Stimulated activated CD8-positive, alpha-beta memory T cell treated with anti-CD3 and anti-CD28 coated beads, Interleukin-12 subunit alpha, Interleukin-12 subunit beta, amount 100 ng/mL, for 24 hours (primary cell): Measurements from ENCODE around the gene ARHGAP26.

ENCODE experiments used
- DNase-seq: peaks from one replicate; pipeline ENCODE4 v3.0.0-alpha.2; 2020; ENCODE audit errors: extremely low read depth

Gene ARHGAP26

DNA sequence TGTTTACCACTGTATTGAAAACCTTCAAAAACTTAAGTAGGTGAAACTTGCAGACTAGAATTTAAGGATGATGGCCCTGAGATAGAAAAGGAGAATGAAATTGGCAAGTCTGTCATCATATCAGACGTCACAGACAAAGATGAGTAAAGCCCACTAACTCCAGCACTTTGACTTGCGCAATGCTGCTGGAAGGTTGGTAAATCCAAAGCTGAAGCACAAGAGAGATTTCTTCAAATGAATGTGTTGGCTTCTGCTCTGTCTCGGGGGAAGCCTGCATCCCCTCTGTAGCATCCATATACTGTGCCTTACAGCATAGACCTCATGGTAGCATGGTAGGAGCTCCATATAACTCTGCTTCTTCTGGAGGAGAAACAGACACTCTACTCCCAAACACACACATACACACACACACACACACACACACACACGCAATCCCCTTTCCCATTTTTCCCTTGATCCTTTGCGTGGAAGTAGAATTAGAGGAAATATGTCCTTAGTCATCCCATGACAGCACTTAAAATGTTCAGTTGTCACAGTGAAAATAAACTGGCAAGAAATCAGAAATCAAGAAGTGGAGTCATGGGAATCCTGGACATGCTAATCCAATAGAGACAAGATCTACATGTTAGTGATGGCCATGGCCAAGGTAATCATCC is 391.8 kb downstream of the ARHGAP26 start:
- DNase-seq: no peak

DNA sequence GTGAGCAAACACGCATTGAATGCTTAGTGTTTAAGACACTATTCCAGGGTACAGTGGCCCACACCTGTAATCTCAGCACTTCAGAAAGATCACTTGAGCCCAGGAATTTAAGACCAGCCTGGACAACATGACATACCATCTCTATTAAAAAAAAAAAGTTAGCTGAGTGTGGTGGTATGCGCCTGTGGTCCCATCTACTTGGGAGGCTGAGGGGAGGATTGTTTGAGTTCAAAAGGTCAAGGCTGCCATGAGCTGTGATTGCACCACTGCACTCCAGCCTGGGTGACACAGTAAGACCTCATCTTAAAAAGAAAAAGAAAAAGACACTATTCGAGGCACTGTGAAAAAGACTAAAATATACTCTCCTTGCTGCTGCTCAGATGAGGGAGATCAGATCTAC is 392.6 kb downstream of the ARHGAP26 start:
- DNase-seq: no peak

DNA sequence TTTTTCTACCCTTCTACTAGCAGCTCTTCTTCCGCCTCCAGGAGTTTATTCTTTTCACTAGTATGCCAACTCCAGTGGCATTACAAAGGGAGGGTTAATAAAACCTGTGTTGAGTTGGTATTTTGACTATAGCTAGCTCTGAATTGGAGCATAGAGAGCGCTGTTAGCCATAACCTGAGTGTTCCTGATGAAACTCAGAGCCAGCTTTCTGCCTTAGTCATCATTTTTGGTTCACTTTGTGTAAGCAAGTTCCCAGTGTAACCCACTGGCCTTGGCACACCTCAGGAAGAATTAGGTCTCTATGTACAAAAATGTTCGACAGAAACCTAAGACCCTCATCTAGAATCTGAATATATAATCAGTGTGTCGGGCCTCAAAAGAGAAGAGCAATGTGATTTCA is 394.4 kb downstream of the ARHGAP26 start:
- DNase-seq: no peak

DNA sequence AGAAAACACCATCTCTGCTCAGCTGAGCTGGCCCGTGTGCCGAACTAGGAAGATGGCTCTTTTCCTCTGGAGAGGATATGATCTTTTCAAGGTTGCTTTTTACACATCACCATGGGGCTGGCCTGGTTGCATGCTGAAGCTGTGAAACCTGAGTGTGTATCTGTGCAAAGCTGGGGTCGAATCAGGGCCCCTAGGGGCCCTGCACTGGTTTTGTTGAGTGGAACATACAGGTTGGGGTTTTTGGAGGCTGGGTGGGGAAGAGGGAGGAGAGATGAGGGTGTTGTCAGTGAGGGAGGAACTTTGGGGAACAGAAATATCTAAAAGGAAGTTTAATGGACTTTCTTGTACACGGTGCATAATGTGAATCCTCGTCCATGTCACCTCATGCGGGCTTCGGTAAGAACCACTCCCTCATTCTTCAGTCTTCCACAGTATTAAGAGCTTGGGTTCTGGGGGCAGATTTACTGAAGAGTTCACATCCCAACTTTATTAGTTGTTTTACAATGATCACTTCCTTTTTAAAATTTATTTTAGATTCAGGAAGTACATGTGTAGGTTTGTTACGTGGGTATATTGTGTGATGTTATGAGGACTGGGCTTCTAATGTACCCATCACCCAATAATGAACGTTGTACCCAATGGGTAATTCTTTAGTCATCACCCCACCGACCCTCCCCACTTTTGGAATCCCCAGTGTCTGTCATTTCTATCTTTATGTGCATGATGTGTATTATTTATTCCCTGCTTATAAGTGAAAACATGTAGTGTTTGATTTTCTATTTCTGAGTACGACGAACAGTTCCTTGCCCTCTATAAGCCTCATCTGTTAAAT is 395.1 kb downstream of the ARHGAP26 start:
- DNase-seq: no peak

DNA sequence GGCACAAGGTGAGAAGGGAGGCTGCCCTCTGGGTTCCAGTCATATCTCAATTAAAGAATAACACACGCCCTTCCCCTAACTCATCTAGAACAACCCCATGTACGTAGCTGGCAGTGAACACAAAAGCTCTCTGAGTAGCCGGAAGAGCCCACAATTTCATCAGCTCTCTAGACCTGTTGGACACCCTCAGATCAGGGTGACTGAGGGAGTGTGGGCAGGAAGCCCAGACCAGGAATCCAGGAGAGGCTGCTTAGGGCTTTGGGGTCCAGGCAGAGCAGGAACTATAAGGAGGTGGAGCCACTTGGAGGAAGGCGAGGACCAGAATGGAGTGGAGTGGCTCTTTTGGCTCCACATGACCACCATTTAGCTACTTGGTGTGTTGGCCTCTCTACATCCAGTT is 395.9 kb downstream of the ARHGAP26 start:
- no peak for DNase-seq

DNA sequence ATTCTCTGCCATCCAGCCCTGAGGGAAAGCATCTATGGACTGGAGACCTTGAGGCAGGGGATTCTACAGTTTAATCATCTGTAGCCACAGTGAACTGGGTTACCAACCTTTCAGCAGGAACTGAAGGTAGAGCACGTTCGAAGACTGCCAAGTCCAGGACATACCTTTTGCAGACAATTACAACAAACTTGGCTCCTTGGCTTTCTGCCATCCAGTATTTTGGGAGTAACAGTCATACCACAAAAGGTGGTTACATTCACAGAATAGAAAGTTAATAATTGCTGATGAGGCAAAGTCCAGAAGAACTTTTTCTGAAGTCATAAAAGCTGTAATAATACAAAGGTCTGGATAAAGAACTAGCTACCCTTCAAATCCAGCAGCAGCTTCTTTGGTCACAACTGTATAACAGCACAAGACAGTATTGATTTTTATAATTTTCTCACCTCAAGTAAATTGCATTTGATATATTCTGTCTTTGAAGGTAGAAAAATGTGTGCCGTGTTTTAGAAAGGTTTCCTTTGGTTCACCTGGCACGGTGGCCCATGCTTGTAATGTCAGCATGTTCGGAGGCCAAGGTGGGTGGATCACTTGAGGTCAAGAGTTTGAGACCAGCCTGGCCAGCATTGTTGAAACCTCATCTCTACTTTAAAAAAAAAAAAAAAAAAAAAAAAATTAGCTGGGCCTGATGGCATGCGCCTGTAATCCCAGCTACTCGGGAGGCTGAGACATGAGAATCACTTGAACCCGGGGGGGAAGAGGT is 396.7 kb downstream of the ARHGAP26 start:
- DNase-seq: no peak

DNA sequence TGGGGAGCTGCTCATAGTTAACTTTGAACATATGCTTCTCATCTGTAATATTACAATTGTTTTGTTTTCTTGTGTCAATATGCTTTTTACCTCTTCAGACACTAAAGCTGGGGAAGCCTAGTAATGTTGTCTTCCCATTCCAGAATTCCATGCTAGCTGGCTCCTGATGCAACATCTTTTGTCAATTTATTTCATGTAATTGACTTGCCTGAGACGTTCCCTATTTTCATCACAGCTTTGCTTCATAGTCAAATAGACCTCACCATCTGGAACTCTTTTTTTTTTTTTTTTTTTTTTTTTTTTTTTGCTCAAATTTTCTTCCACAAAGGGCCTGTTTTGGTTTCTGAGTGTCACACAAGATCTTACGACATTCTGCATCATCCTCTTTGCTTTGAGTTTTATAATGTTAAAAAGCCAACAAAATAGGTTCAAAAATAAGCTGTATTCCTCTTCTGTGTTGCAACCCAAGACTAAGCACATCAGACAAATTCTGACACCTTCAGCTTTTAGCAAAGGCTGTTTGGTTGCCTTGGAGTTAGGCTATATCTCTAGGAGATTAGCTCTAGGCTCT is 398.1 kb downstream of the ARHGAP26 start:
- DNase-seq: no peak

DNA sequence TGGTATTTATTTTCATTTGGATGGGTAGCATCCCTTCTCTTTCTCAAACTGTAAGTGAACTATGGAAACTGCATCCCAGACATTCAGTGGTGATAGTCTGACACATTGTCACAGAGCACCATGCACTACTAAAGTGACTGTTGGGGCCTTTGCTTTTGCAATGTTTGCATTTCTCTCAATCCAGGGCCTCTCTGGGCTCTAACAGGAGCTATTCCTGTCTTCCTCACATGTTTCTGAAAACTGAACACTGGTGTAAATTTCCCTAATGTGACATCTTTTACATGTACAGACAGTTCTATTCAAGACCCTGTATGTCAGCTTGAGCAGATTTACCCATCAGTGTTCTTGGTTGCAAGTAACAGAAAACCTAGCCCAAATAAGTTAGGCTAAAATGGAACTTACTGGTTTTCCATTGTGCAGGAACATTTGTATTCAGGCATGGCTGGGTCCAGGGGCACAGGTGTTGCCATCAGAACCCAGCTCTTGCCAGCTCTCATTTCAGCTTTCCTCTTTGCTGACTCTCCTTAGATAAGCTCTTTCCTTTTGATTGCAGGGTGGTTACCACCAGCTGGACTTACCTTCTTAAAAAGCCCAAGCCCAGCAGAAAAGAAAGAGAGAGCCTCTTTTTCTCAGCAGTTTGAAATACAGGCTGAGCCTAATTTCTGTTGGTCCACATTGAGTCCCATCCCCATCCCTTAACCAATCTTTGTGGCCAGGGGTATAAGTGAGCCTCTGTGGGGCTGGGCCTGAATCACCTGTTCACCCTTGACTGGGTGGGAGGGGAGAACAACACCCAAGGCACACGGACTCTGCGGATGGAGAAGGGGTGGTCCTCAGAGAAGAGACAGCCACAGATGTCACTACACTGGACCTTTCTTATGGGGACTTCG is 399.0 kb downstream of the ARHGAP26 start:
- DNase-seq: no peak

DNA sequence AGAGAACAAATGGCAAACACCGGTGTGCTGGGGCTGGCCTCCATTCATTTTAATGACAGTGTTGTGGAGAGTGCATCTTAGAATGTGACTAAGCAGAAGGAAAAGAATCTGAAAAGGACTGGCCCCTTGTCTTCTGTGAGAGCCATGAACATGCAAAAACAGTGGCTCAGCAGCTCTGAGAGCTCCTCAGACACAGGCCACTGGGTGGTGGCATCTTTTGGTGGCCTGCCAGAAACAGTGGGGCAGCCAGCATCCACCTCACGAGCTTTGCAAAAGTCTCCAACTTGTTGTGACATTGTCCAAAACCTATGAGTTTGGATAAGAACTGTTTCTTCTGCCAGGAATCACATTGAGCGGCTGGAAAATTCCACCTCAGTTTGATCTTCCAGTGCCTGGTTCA is 399.9 kb downstream of the ARHGAP26 start:
- no peak for DNase-seq

DNA sequence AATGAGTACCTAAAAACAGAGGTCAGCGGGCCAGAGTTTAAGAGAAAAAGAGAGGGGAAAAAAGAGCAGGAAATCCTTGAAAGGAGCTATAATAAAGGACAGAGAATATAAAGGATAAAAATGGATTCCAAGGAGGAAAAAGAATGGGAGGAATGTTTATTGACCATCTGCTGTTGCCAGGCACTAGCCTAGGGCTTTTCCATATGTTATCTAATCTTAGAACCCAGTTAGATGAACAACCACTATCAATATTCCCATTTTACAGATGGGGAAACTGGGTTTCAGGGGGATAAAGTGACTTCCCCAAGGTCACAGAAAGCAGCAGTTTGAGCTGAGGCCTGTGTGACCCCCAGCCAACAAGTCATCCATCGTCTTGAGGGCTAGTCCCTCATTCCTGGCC is 400.8 kb downstream of the ARHGAP26 start:
- no peak for DNase-seq

DNA sequence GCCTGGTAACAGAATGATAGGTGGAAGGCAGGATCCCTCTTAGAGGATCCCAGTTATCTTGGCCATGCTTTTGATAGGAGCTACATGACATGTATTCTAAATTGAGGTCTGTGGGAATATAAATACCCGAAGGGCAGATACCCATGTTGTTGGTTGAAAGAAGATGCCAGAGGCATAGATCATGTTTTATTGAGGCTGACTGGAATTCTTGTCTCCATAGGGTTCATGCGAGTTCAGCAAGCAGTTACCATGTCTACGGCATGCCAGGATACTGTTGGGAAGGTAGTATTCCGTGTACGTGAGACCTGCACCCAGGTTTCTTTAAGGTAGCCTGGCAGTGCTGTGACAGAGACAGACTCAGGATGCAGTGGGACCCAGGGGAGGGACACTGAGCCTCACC is 402.6 kb downstream of the ARHGAP26 start:
- no peak for DNase-seq

DNA sequence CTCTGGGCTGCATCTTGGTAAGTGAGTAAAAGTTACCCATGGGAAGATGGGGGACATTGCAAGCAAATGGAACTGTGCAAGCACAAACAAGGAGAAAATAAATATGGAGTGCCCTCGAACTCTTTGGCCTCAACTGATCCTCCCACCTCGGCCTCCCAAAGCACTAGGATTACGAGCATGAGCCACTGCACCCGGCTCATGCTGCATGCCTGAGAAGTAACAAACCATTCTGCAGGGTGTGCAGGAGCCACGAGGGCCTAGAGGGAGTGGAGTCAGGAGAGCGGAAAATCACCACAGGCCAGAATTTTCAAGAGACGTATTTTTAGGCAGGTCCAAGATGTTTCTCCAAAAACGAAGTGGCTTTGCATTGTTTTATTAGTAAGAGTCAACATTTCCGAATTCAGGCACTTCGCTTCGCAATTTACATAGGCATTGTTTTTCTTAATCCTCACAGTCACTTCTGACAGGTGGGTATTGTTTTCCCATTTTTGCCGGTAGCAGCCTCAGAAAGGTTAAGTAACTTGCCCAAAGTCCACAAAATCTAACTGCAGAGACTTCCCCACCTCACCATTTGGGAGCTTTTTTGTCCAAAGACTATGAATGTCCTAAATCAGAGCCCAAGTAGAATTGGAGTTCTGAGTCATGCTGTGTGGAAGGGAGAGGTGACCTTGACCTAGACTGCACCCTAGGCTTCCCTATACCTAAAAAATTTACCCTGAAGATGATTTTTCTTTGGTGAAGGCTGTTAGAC is 403.1 kb downstream of the ARHGAP26 start:
- DNase-seq: no peak

DNA sequence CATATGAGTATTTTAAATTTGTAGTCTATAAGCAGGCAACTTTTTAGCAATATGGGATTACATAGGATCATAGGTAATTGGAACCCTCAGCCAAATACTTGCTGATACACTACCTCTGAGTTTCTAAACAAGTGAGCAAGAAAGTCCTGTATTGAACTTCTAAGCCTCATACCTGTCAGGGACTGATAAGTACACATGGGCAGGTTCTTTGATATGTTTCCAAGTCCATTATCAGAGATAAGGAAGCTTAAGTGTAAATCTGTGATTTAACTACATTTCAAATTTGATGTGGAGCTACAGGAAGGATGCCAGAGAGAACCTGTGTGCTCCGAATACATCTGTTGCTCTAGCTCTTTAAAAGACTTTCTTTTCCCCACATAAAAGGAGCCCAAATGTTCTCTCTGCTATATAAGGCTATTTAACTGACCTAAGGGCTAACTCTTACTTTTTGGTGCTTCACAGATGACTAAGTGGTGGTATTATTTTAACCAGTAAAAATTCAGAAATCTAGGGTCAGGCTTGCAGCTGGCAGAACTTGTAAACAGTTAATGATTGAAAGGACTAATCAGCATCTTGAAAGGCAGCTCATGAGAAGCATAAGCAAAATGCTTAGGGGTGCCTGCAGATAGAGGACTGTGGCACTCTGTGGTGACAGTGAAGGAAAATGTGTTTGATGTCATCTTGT is 404.7 kb downstream of the ARHGAP26 start:
- DNase-seq: no peak

DNA sequence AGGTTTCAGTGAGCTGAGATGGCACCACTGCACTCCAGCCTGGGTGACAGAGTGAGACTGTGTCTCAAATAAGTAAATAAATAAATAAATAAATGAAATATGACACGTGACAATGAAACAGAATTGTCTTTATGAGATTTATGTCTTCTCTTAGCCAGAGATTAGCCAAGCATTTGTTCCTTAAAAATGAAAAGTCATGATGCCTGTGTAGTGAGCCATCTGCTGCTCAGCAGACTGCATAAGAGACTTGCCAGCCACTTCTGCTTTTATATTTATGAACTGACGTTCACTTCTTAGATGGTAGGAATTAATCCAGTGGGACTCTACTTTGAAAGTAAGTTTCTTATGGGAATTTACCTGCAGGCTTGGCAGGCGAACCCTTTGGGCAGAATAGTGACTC is 405.9 kb downstream of the ARHGAP26 start:
- no peak for DNase-seq

DNA sequence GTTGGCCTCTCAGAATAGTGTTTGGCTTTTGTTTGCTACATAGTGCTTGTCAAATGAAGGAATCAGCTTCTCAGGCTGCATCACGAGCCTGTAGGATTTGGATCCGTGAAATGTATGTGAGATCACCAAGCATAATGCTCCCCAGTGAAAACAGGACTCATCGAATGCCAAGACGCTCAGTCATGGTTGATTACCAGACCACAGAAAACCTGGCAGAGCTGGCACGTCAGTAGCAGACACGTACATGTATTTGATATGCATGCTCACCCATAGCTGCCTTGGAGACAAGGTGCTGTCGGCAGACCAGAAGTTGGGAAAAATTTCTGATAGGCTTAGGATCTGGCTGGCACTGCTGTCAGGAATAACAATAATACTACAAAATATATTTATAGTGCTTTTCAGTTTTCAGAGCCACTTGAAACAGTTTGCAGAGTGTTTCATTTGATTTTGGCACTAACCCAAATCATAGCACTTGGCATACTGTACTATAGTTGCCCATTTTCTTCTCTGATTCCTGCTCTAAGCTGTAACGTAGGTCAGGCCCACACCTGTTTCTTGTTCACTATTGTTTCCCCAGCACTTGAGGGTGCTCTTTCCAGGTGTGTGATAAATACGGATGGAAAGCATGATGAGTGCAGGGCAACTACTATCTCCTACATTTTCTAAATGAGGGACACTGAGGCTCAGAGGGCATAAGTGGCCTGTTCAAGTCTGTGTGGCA is 407.2 kb downstream of the ARHGAP26 start:
- DNase-seq: no peak

DNA sequence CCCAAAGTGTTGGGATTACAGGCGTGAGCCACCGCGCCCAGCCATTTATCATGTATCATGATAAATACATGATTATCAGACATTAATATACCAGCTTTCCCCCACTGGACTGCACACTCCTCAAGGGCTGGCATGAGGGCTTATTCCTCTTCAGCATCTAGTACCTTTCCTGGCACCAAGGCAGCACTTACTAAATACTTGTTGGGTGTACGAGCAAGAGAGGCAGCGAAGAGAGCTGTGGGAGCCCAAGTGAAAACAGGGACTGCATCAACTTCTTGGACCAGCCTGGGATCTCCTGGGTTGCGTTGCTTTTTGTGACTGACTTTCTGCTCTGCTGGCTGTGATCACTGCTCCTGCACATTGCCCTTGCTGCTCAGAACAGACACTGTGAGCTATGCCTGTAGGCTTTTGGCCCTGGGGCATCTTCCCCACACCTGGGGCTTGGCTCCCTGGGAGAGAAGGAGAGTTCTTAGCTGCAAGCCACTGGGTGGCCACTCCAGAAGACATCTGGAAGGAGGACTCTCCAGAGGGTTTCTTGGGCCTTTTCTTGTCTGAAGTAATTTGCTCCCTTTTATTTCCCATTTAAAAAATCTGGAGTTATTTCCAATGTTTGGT is 409.1 kb downstream of the ARHGAP26 start:
- DNase-seq: no peak

DNA sequence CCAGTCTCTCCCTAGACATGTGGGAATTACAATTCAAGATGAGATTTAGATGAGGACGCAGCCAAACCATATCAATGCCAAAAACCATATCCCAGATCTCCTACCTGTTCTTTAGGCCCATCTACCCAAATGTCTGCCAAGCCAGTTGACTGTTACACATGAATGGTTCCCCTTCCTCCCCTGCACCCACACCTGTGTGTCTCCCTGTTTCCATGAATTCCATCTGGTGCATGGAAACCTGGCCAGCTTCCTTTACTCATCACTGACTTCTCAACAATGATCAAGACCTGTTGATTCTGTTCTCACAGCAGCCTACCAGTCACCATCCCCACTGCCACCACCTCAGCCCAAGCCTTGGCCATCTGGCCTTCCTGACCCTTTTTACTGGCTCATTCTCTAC is 410.6 kb downstream of the ARHGAP26 start:
- no peak for DNase-seq

DNA sequence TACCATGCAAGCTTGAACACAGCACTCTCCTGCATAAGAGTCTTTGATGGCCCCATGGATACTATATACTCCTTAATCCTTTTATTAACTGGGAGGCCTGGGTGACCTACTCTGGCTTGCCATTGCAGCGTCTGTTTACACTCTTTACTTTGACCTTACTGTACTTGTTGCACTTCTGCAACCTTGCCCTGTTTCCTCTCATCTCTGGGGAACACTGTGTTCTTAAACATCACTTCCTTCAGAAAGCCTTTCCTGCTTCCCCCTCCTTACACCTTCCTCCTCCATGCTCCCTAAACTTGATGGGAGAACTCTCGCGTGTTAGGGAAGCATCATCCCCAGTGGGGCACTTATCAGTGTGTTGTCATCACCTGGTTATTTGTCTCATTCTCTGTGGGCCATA is 411.0 kb downstream of the ARHGAP26 start:
- DNase-seq: no peak

DNA sequence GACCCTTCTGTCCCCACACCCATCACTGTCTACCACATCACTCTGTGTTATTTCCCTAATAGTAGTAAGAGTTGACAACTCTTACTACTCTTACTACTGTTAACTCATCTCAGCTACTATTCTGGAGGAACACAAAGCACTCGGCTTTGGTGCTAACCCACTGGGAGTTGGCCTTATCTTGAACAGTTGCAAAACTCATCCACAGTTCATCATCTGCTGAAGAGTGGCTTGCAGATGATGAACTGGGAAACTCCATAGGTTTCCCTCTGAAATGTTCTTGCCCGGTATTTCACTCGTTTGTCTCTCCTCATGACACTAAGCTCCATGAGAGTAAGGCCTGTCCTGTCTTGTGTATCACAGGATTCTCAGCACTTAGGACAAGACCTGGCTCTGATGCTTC is 411.9 kb downstream of the ARHGAP26 start:
- DNase-seq: no peak
